Measurements from ENCODE around the gene FGF14. TPM values are rescaled to one million over a fixed set of nuclear protein-coding genes. Genes with fewer than 3 reads are reported as not detected.

Gene FGF14
- total RNA-seq, 3 donors from 2014 or later: under 0.01 to 0.29 (median under 0.01) TPM

- no peak for DNase-seq (ENCODE audit: low spot score in 2 of 2)
- H3K27me3 ChIP-seq: no peaks in the 10 kb centered on the region
- H3K27ac ChIP-seq: no peak overlapping the region
- H3K9me3 ChIP-seq: no peaks in the 10 kb centered on the region
- TF ChIP-seq CTCF (IDR thresholded peaks at IDR 0.05) (no peak), POLR2A (IDR thresholded peaks at IDR 0.05) (no peak), POLR2AphosphoS5 (IDR thresholded peaks at IDR 0.05) (no peak)
- H3K4me1 ChIP-seq: no peaks in the 10 kb centered on the region
- H3K4me3 ChIP-seq: no peak overlapping the region
- H3K36me3 ChIP-seq: no peaks in the 10 kb centered on the region
- intact Hi-C loops (cut with DNase I; ENCODE audit: low total_unique reads): no loop called here
These were observed 652.3 kb downstream of the FGF14 start for GRCh38 chr13:101749584-101749983.

- intact Hi-C loops (cut with DNase I; ENCODE audit: low total_unique reads): no loop called here
- Histone ChIP-seq H3K36me3 (no peaks in the 10 kb centered on the region), H3K4me3 (no peak overlapping the region), H3K9me3 (no peaks in the 10 kb centered on the region), H3K4me1 (no peaks in the 10 kb centered on the region), H3K27me3 (no peaks in the 10 kb centered on the region), H3K27ac (no peak overlapping the region)
- TF ChIP-seq POLR2AphosphoS5 (IDR thresholded peaks at IDR 0.05): no peak
- TF ChIP-seq CTCF (IDR thresholded peaks at IDR 0.05): no peak
- TF ChIP-seq POLR2A (IDR thresholded peaks at IDR 0.05): no peak
- DNase-seq (ENCODE audit: low spot score in 2 of 2): no peak
These were observed 654.8 kb downstream of the FGF14 start for GRCh38 chr13:101747039-101747438.

GRCh38 chr13:101746513-101746912 is 655.3 kb downstream of the FGF14 start:
- Histone ChIP-seq H3K4me3 (no peak overlapping the region), H3K27ac (no peak overlapping the region), H3K9me3 (no peaks in the 10 kb centered on the region), H3K27me3 (no peaks in the 10 kb centered on the region), H3K4me1 (no peaks in the 10 kb centered on the region), H3K36me3 (no peaks in the 10 kb centered on the region)
- intact Hi-C loops (cut with DNase I; ENCODE audit: low total_unique reads): no loop called here
- DNase-seq (ENCODE audit: low spot score in 2 of 2): no peak
- no peak for TF ChIP-seq POLR2A (IDR thresholded peaks at IDR 0.05)
- no peak for TF ChIP-seq CTCF (IDR thresholded peaks at IDR 0.05)
- no peak for TF ChIP-seq POLR2AphosphoS5 (IDR thresholded peaks at IDR 0.05)

GRCh38 chr13:101739382-101740178 is 662.3 kb downstream of the FGF14 start:
- Histone ChIP-seq H3K27me3 (no peaks in the 10 kb centered on the region), H3K4me1 (no peaks in the 10 kb centered on the region), H3K27ac (no peak overlapping the region), H3K4me3 (no peak overlapping the region), H3K9me3 (no peaks in the 10 kb centered on the region), H3K36me3 (no peaks in the 10 kb centered on the region)
- no peak for TF ChIP-seq POLR2A (IDR thresholded peaks at IDR 0.05)
- no peak for TF ChIP-seq POLR2AphosphoS5 (IDR thresholded peaks at IDR 0.05)
- no peak for TF ChIP-seq CTCF (IDR thresholded peaks at IDR 0.05)
- intact Hi-C loops (cut with DNase I; ENCODE audit: low total_unique reads): no loop called here
- no peak for DNase-seq (ENCODE audit: low spot score in 2 of 2)

- Histone ChIP-seq H3K36me3 (no peaks in the 10 kb centered on the region), H3K27ac (no peak overlapping the region), H3K4me1 (no peaks in the 10 kb centered on the region), H3K4me3 (no peak overlapping the region), H3K27me3 (no peaks in the 10 kb centered on the region), H3K9me3 (no peaks in the 10 kb centered on the region)
- intact Hi-C loops (cut with DNase I; ENCODE audit: low total_unique reads): no loop called here
- DNase-seq (ENCODE audit: low spot score in 2 of 2): no peak
- no peak for TF ChIP-seq POLR2A (IDR thresholded peaks at IDR 0.05)
- no peak for TF ChIP-seq CTCF (IDR thresholded peaks at IDR 0.05)
- TF ChIP-seq POLR2AphosphoS5 (IDR thresholded peaks at IDR 0.05): no peak
These were observed 663.5 kb downstream of the FGF14 start for GRCh38 chr13:101738336-101738735.
